Caco-2 (cell line): ENCODE measurements around the gene AGBL5. TPM values are rescaled to one million over a fixed set of nuclear protein-coding genes. Genes with fewer than 3 reads are reported as not detected.

ENCODE experiments used
- total RNA-seq: library from RNA; stranded (reverse); gene quantifications from 2 replicates; pipeline ENCODE4 v1.2.3, GENCODE V29; 2022

Gene AGBL5
- total RNA-seq, 1 experiment from 2014 or later: 34.1 TPM

Other genes with a start within 250 kb of the AGBL5 start
- 0.74 and 2.4 TPM in 2 replicates for gene DPYSL5, start 203.5 kb upstream of the AGBL5 start, total RNA-seq
- 4.9 and 5.7 TPM in 2 replicates for gene MAPRE3, start 81.0 kb upstream of the AGBL5 start, total RNA-seq
- gene TMEM214, start 18.7 kb upstream of the AGBL5 start, total RNA-seq: 85.0 and 85.4 TPM in 2 replicates
- 237 and 249 TPM in 2 replicates for gene OST4, start 20.0 kb downstream of the AGBL5 start, total RNA-seq
- gene EMILIN1, start 26.9 kb downstream of the AGBL5 start, total RNA-seq: 0.30 and 0.43 TPM in 2 replicates
- gene KHK, start 35.1 kb downstream of the AGBL5 start, total RNA-seq: 7.9 and 9.3 TPM in 2 replicates
- 4.4 and 5.0 TPM in 2 replicates for gene CGREF1, start 67.5 kb downstream of the AGBL5 start, total RNA-seq
- gene ABHD1, start 72.1 kb downstream of the AGBL5 start, total RNA-seq: 0.18 and 0.23 TPM in 2 replicates
- 62.5 and 65.3 TPM in 2 replicates for gene PREB, start 83.0 kb downstream of the AGBL5 start, total RNA-seq
- gene PRR30, start 87.7 kb downstream of the AGBL5 start, total RNA-seq: not detected in 2 replicates
- not detected in 2 replicates for gene TCF23, start 97.3 kb downstream of the AGBL5 start, total RNA-seq
- 150 and 157 TPM in 2 replicates for gene ATRAID, start 160.4 kb downstream of the AGBL5 start, total RNA-seq
- 93.7 and 98.2 TPM in 2 replicates for gene SLC5A6, start 160.6 kb downstream of the AGBL5 start, total RNA-seq
- 86.4 and 103 TPM in 2 replicates for gene CAD, start 165.7 kb downstream of the AGBL5 start, total RNA-seq
- 3.9 and 4.3 TPM in 2 replicates for gene SLC30A3, start 211.4 kb downstream of the AGBL5 start, total RNA-seq
- gene DNAJC5G, start 223.8 kb downstream of the AGBL5 start, total RNA-seq: 0.25 and 0.51 TPM in 2 replicates
- 0.25 TPM in 1 of 2 replicates, not detected in the other for gene TRIM54, start 230.8 kb downstream of the AGBL5 start, total RNA-seq